ENCODE data around the gene TNFSF10.
A peak's percentile ranks its signal among the peaks of the same experiment; 100 is the strongest.

Gene TNFSF10

GRCh38 chr3:172515130-172515918 is 7.9 kb downstream of the TNFSF10 start:
- TF ChIP-seq CTCF (IDR thresholded peaks at IDR 0.05; ENCODE audit: low read depth, low read length), result no peak
- DNase-seq (ENCODE audit: extremely low read depth, low read depth), result no peak

- no peak for DNase-seq (ENCODE audit: extremely low read depth, low read depth)
- TF ChIP-seq CTCF (IDR thresholded peaks at IDR 0.05; ENCODE audit: low read depth, low read length), result no peak
Measured at GRCh38 chr3:172514678-172515077, 8.6 kb downstream of the TNFSF10 start.

- TF ChIP-seq CTCF (IDR thresholded peaks at IDR 0.05; ENCODE audit: low read depth, low read length), result no peak
- DNase-seq (ENCODE audit: extremely low read depth, low read depth), result no peak
Measured at GRCh38 chr3:172513488-172513887, 9.7 kb downstream of the TNFSF10 start.

- no peak for TF ChIP-seq CTCF (IDR thresholded peaks at IDR 0.05; ENCODE audit: low read depth, low read length)
- DNase-seq (ENCODE audit: extremely low read depth, low read depth), result no peak
Measured at GRCh38 chr3:172511783-172512762, 11.2 kb downstream of the TNFSF10 start.

GRCh38 chr3:172506094-172506493 is 17.1 kb downstream of the TNFSF10 start:
- DNase-seq (ENCODE audit: extremely low read depth, low read depth), result no peak
- TF ChIP-seq CTCF (IDR thresholded peaks at IDR 0.05; ENCODE audit: low read depth, low read length), result no peak

GRCh38 chr3:172501540-172501939 is 21.7 kb downstream of the TNFSF10 start:
- no peak for DNase-seq (ENCODE audit: extremely low read depth, low read depth)
- no peak for TF ChIP-seq CTCF (IDR thresholded peaks at IDR 0.05; ENCODE audit: low read depth, low read length)

GRCh38 chr3:172490198-172490669 is 33.0 kb downstream of the TNFSF10 start:
- DNase-seq (ENCODE audit: extremely low read depth, low read depth), result peak; percentile 56

More at GRCh38 chr3:172490198-172490669, 33.0 kb downstream of the TNFSF10 start:
- peak; percentile 73 for TF ChIP-seq CTCF (IDR thresholded peaks at IDR 0.05; ENCODE audit: low read depth, low read length)
